Thoracic aorta (tissue), 2 donors: ENCODE measurements around the gene DDX23. TPM values are rescaled to one million over a fixed set of nuclear protein-coding genes. Genes with fewer than 3 reads are reported as not detected.

Source experiments
- ATAC-seq: fragments of 150-250 bp; one replicate; pipeline ENCODE4 v1.8.0; 2017; ENCODE audit warnings: low read depth; ENCODE audit not compliant: insufficient number of reproducible peaks, low FRiP score
- DNase-seq: peaks from one replicate; pipeline ENCODE4 v3.0.0-alpha.2; 2020; ENCODE audit warnings: low spot score
- H3K27ac ChIP-seq, 2 donors: fragments of 200-600 bp; sonication (generic); 1 replicate in 1 of 2; 2 replicates in 1 of 2; pipeline ENCODE4 v1.5.1; 2016; ENCODE audit warnings: mild to moderate bottlenecking in 2 of 2, moderate library complexity in 2 of 2
- H3K27me3 ChIP-seq: fragments of 200-600 bp; sonication (generic); replicated peaks from 2 replicates; pipeline ENCODE4 v1.6.0; 2016; ENCODE audit warnings: mild to moderate bottlenecking; ENCODE audit not compliant: insufficient read depth
- H3K36me3 ChIP-seq: fragments of 200-600 bp; sonication (generic); one replicate; pipeline ENCODE4 v1.5.1; 2016
- H3K4me1 ChIP-seq, 2 donors: fragments of 200-600 bp; sonication (generic); 1 replicate in 1 of 2; 2 replicates in 1 of 2; pipeline versions ENCODE4 v1.5.1 to v1.6.0; 2016; ENCODE audit warnings: low read depth in 2 of 2, mild to moderate bottlenecking in 1 of 2; ENCODE audit not compliant: control insufficient read depth in 1 of 2
- H3K4me3 ChIP-seq: fragments of 200-600 bp; sonication (generic); 2 replicates; pipeline ENCODE4 v1.5.1; 2016; ENCODE audit warnings: mild to moderate bottlenecking
- H3K9me3 ChIP-seq: fragments of 200-600 bp; sonication (generic); 2 replicates; pipeline ENCODE4 v1.5.1; 2016
- total RNA-seq, 2 donors: library from RNA; depleted of rRNA; stranded (reverse); fragments of >200 nt; gene quantifications; one replicate each; pipeline versions ENCODE4 v1.1.0 to v1.2.3, GENCODE V29; 2016
- TF ChIP-seq, protein P1 (sequence below): fragments of 200-600 bp; sonication (generic); IDR thresholded peaks from one replicate; pipeline ENCODE4 v1.5.1; 2019; ENCODE audit warnings: antibody characterized with exemption

DDX23 gene
- total RNA-seq, 2 donors from 2014 or later, result 53.7 to 92.6 TPM

DNA sequence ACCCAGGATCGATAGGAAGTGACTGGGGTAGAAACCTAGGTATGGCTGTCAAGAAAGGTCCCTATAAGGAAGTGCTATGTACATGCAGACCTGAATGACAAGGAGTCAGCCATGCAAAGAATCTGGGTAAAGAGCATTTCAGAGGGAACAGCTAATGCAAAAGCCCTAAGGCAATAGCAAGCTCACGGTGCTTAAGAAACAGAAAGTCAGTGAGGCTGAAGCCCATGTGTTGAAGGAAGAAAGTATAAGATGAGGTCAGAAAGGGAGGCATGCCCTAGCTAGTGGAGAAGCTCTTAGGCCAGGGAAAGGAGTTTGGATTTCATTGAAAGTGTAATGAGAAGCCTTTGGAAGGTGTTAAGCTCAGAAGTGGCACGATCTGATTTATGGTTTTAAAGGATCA is 57.1 kb downstream of the DDX23 start:
- H3K4me3 ChIP-seq, result no peak overlapping the region
- no peaks in the 10 kb centered on the region for H3K36me3 ChIP-seq
- DNase-seq (no peak), ATAC-seq (no peak)
- no peaks in the 10 kb centered on the region for H3K9me3 ChIP-seq
- H3K27me3 ChIP-seq, result no peaks in the 10 kb centered on the region
- H3K27ac ChIP-seq, result no peak overlapping the region
- TF ChIP-seq, protein P1, sequence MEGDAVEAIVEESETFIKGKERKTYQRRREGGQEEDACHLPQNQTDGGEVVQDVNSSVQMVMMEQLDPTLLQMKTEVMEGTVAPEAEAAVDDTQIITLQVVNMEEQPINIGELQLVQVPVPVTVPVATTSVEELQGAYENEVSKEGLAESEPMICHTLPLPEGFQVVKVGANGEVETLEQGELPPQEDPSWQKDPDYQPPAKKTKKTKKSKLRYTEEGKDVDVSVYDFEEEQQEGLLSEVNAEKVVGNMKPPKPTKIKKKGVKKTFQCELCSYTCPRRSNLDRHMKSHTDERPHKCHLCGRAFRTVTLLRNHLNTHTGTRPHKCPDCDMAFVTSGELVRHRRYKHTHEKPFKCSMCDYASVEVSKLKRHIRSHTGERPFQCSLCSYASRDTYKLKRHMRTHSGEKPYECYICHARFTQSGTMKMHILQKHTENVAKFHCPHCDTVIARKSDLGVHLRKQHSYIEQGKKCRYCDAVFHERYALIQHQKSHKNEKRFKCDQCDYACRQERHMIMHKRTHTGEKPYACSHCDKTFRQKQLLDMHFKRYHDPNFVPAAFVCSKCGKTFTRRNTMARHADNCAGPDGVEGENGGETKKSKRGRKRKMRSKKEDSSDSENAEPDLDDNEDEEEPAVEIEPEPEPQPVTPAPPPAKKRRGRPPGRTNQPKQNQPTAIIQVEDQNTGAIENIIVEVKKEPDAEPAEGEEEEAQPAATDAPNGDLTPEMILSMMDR, result no peak
- H3K4me1 ChIP-seq, result peaks cover 0 to 2% of the 10 kb centered on the region in 2 donors

DNA sequence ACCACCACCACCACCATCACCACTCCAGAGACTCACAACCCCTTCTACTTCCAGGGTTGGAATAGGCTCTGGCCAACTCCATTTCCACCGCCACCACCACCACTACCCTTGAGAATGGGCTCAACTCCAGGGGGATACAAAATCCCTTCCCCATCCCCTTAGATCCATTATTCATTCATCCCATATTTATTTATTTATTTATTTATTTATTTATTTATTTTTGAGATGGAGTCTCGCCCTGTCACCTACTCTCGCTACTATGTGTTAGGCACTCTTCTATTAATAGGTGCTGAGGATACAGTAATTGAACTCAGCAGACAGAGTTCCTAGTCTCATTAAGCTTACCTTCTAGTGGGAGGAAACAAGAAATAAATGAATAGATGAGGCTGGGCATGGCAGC is 58.3 kb downstream of the DDX23 start:
- no peaks in the 10 kb centered on the region for H3K36me3 ChIP-seq
- TF ChIP-seq, protein P1, result no peak

DNA sequence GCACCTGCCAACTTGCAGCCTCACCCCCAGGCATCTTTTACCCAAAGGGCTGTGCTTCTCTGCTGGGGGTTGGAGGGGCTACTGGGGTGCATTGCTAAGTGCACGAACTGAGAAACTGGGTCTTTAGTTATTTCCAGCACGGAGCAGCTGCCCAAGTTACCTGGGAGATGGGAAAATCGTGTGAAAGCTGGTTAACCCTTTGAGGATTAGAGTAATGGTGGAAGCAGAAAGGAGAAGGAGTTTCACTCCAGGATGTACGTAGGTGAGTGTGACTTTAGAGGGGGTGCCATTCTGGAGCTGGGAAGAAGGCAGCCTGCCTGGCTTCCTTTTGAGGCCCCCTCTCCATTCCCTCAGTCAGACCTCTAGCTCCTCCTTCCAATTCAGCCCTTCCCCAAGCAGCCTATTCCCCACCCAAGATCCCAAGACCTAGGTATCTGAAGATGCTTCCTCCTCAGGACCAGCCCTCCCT is 62.1 kb downstream of the DDX23 start:
- Histone ChIP-seq H3K27ac (peak overlapping the region; percentile 96 to 97), H3K36me3 (no peaks in the 10 kb centered on the region), H3K4me1 (peaks cover 13 to 29% of the 10 kb centered on the region in 2 donors), H3K27me3 (no peaks in the 10 kb centered on the region), H3K4me3 (peak overlapping the region; percentile 89), H3K9me3 (no peaks in the 10 kb centered on the region)
- DNase-seq (no peak), ATAC-seq (no peak)
- TF ChIP-seq, protein P1, result no peak

More for the DNA sequence above, 58.3 kb downstream of the DDX23 start:
- no peak overlapping the region for H3K27ac ChIP-seq
- H3K4me3 ChIP-seq, result no peak overlapping the region
- DNase-seq (no peak), ATAC-seq (no peak)
- peaks cover 0 to 6% of the 10 kb centered on the region in 2 donors for H3K4me1 ChIP-seq
- no peaks in the 10 kb centered on the region for H3K27me3 ChIP-seq
- no peaks in the 10 kb centered on the region for H3K9me3 ChIP-seq

DNA sequence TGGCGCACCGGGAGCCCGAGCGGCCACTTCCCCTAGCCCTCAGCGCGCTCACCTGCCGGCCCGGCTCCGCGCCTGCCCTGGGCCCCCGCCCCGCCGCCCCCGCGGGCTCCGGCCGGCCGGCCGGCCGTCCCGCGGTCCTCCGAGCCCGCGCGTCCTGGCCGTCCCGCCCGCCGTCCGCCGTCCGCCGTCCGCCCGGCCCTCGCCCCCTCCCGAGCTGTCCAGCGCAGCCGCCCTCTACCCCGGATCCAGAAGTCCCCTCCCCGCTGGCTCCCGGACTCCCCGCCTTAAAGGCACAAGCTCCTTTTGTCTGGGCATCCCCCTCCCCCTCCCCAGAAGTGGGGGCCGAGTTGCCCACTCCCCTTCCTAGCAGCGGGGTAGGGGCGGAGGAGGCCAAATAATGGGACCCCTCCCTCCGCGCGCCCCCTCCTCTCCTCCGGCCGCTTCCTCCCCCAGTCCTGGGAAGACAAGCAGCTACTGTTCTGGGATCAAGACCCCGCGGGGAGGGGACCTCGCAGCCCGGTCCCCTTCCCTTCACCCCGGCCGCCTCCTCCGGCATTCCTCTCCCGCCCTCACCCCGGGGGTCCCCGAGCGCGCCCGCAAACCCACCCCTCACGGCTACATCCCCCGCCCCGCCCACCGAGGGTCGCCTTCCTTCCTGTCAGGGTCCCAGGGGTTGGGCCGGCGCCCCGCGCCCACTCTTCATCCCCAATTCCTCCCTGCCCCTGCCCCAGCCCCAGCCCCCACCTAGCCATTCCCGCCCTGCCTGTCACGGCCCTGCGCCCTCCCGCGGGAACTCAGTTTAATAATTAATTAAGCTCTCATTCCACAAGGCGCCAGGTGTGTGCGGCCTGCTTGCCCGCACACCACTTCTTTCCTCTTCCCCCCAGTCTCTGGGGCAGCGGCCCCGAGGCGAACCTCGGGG is 62.8 kb downstream of the DDX23 start, which contains the start of gene ADCY6:
Gene ADCY6 (minus strand): TSS at position 236 of the 922 bp plus-strand sequence. CDS start 5,655 bp downstream, outside the sequence.
- Histone ChIP-seq H3K9me3 (no peaks in the 10 kb centered on the region), H3K27me3 (no peaks in the 10 kb centered on the region), H3K36me3 (no peaks in the 10 kb centered on the region), H3K4me1 (peaks cover 13 to 36% of the 10 kb centered on the region in 2 donors), H3K4me3 (peak within 1 kb of the TSS; percentile 89), H3K27ac (peak within 1 kb of the TSS; percentile 96 to 97)
- ATAC-seq (no peak), DNase-seq (no peak)
- TF ChIP-seq, protein P1, result no peak

DNA sequence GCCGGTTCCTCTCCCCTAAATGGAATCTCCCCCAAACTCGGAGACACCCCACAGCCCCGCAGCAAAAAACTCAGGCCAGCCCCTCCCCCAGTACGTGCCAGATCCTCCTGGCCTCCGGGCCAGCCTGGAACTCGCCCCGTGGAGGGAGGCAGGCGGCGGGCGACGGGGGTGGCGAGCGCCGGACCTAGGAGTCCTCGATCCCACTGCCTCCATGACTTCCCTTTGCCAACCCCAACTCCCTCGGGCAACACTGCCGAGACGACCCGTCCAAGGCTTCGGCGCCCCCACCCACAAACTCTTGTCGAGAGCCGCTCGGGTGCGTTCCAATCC is 63.5 kb downstream of the DDX23 start:
- H3K4me1 ChIP-seq, result peaks cover 13 to 42% of the 10 kb centered on the region in 2 donors
- DNase-seq (no peak), ATAC-seq (no peak)
- H3K9me3 ChIP-seq, result no peaks in the 10 kb centered on the region
- H3K27me3 ChIP-seq, result no peaks in the 10 kb centered on the region
- peak overlapping the region; percentile 96 to 97 for H3K27ac ChIP-seq
- TF ChIP-seq, protein P1, result no peak
- peak overlapping the region; percentile 89 for H3K4me3 ChIP-seq
- no peaks in the 10 kb centered on the region for H3K36me3 ChIP-seq
